ENCODE measurements around the gene DNAJA3.

DNA sequence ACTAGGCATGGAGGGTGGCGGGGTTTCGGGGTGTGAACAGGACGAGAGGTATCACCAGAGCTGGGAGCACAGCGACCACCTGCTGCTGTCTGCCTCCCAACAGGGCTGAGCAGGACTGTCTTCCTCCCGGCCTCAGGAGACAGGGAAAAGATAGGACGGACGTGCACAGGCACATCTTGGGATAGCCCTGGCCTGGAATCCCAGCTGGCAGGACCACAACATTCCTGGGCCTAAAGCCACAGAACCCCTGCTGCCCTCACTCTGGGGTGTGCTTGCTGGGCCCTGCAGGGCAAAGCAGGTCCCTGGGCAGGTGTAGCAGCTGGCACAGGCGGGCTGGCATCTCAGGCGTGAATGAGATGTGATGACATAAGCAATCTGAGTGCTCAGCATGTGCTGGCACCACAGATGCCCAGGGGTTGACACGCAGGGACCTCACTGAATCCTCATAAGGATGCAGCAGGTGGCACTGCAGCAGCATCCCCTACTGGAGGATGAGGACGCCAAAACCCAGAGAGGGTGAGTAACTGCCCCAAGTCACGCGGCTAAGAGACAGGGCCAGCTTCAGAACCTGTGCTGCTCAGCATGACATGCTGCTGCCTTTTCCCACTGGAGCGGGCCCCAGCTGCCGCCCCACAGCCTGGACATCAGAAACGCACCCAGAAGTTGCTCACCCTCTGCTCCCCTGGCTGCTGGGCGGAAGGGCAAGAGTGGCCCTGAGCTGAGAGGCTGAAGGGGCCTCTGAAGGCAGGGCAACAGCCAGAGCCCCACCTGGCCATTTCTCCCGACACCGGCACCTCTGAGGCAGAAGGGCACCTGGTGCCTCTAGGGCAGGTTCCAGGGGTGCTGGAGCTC is 16.4 kb upstream of the DNAJA3 start:
- TF ChIP-seq, protein P1, sequence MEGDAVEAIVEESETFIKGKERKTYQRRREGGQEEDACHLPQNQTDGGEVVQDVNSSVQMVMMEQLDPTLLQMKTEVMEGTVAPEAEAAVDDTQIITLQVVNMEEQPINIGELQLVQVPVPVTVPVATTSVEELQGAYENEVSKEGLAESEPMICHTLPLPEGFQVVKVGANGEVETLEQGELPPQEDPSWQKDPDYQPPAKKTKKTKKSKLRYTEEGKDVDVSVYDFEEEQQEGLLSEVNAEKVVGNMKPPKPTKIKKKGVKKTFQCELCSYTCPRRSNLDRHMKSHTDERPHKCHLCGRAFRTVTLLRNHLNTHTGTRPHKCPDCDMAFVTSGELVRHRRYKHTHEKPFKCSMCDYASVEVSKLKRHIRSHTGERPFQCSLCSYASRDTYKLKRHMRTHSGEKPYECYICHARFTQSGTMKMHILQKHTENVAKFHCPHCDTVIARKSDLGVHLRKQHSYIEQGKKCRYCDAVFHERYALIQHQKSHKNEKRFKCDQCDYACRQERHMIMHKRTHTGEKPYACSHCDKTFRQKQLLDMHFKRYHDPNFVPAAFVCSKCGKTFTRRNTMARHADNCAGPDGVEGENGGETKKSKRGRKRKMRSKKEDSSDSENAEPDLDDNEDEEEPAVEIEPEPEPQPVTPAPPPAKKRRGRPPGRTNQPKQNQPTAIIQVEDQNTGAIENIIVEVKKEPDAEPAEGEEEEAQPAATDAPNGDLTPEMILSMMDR (IDR thresholded peaks at IDR 0.05): no peak
- no peak for TF ChIP-seq POLR2A (IDR thresholded peaks at IDR 0.05; ENCODE audit: low read depth)
- TF ChIP-seq EP300 (IDR thresholded peaks at IDR 0.05): no peak
